ENCODE measurements around the gene APOM.

- no peak for TF ChIP-seq CTCF (IDR thresholded peaks at IDR 0.05; ENCODE audit: low read depth, low read length, poor library complexity, severe bottlenecking)
- no peak for TF ChIP-seq EZH2phosphoT487 (IDR thresholded peaks at IDR 0.05; ENCODE audit: borderline replicate concordance, low read length)
Observed at GRCh38 chr6:31705931-31706330, 50.2 kb downstream of the APOM start.

All from DOHH2 (cell line).